Gastrocnemius medialis (tissue), 4 donors: Measurements from ENCODE around the gene EPB41L5.

ENCODE experiments used
- POLR2A ChIP-seq, 2 donors: fragments of 450-650 bp; IDR thresholded peaks; one replicate each; pipeline ENCODE4 v1.6.1; 2017; ENCODE audit warnings: antibody characterized with exemption in 2 of 2, mild to moderate bottlenecking in 2 of 2, moderate library complexity in 2 of 2
- TF ChIP-seq, protein P1 (sequence below), 5 experiments: fragments of 450-650 bp in 3 of 5; fragments of 200-600 bp in 2 of 5; sonication (generic) in 2 of 5; IDR thresholded peaks in 4 of 5; conservative IDR thresholded peaks in 1 of 5; 1 replicate in 4 of 5; 2 replicates in 1 of 5; pipeline ENCODE4 v1.5.1; 2016 to 2019; ENCODE audit warnings: antibody characterized with exemption in 5 of 5, mild to moderate bottlenecking in 3 of 5, moderate library complexity in 3 of 5

DNA sequence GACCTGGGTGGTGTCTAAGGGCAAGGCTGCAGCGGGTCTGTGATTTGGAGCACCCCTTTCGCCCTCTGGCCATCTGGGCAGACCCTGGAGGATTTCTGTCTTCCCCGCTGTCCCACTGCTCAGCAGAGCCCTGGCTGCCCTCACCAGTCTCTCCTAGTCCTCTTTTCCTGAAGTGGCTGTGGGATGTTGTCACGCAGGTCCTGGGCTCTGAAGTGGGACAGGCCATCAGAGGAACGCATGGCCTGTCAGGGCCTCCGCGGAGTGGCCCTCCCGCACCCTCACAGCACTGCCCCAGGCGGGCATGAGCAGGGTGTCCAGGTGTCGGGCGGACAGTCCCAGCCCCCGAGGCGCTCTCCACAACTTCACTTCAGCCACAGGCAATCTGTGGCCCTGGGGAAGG lies 211.4 kb downstream of the EPB41L5 start:
- TF ChIP-seq, protein P1, sequence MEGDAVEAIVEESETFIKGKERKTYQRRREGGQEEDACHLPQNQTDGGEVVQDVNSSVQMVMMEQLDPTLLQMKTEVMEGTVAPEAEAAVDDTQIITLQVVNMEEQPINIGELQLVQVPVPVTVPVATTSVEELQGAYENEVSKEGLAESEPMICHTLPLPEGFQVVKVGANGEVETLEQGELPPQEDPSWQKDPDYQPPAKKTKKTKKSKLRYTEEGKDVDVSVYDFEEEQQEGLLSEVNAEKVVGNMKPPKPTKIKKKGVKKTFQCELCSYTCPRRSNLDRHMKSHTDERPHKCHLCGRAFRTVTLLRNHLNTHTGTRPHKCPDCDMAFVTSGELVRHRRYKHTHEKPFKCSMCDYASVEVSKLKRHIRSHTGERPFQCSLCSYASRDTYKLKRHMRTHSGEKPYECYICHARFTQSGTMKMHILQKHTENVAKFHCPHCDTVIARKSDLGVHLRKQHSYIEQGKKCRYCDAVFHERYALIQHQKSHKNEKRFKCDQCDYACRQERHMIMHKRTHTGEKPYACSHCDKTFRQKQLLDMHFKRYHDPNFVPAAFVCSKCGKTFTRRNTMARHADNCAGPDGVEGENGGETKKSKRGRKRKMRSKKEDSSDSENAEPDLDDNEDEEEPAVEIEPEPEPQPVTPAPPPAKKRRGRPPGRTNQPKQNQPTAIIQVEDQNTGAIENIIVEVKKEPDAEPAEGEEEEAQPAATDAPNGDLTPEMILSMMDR (IDR thresholded peaks at IDR 0.05 in 4 of 5, conservative IDR thresholded peaks at IDR 0.05 in 1 of 5), result no peak
- no peak for TF ChIP-seq POLR2A (IDR thresholded peaks at IDR 0.05)
